ENCODE measurements around the gene TBL3.

The TBL3 gene

DNA sequence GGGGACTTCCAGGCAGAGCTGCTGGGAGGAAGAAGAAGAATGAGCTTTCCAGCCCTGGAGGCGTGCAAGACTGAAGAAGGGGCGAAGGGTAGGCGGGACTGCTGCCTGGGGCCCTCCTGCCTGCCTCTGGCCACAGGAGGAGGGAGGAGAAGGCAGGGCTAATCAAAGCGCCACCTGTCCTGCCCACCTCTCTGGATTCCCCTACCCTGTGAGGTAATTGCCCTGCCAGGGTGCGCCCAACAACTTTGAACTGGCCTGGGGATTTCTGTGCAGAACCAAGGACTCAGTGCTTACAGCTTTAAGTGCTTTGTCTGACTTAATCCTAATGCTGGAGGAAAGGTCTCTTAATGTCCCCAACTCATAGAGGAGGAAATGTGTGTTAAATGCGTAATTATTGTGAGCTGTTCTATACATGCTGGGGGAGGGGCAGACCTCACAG, 9.6 kb downstream of the TBL3 start, which contains the start of gene NOXO1:
TSS of gene NOXO1 (minus strand) at position 72 of the 439 bp plus-strand sequence. CDS start 290 bp downstream, outside the sequence.
- no peak for DNase-seq (ENCODE audit: low read depth in 2 of 2)

DNA sequence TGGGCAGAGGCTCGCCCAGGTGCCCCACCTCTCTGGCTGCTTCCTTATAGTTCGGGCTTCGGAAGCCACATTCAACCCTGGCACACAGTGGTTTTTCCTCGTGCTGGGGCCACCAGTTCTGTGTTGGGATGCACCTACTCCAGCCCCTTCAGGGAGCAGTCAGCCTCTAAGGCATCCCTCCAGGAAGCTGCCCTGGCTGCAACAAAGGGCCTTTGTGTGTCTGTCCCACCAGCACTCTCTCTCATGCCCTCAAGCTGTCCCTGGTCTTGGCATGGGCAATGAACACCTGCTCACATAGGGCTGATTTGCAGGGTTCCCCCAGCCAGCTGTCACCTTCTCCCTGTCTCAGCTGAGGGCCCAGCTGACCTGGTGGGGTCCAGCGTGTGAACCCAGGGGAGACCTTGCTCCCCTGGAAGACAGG, 10.2 kb downstream of the TBL3 start:
- DNase-seq (ENCODE audit: low read depth in 2 of 2): no peak

DNA sequence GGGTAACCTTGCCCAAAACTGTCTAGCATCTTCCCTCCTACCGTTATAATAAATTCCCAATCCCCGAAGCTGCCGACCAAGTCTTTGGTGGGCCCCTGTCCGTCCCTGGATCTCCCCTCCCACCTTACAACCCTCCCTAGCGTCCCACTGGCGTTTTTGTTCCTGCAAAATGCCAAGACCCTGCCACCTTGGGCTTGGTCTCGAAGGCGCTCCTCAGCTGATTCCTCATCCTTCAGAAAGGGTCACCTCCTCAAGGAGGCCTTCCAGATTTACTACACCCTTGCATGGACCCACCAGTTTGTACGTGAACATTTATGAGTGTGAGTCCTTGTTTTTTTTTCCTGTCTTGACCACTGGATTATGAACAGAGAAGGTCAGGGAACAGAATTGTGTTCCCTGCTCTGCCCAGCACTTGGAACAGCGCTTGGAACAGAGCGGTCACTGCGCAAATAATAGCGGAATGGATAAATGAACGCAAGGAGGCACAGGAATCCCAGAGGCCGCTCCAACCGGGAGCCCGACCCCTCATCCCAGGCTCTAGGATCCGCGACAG, 11.2 kb downstream of the TBL3 start:
- DNase-seq (ENCODE audit: low read depth in 2 of 2): no peak

DNA sequence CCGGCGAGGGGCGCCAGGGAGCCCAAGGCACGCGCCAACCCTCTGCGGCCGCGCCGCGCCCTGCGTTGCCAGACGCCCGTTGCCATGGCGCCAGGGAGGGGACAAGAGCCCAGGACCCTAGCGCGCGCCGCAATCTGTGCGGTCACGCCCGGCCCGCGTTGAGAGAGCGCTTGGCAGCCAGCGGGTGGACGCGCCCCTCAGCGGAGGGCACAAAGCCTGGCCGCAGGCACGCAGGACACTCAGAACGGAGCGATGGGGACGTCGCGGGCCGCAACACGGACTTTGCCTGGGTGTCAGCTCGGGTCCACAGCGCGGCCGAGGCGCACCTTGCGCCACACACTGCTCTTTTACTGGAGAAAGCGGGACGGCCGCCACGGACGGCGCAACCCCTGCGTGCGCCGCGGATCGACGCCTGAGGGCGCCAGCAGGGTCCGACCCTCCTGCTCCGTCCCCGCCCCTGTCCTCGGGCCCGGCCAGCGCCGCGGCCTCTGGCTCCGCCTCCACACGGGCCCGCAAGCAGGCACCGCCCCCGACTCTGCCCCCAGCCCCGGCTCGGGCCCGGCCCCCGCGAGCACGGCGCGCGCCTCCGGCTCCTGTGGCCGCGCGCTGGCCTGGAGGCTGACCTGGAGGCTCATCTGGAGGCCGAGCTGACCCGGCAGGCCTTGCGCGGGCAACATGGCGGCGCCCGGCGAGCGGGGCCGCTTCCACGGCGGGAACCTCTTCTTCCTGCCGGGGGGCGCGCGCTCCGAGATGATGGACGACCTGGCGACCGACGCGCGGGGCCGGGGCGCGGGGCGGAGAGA, 11.9 kb downstream of the TBL3 start, which contains the start of gene GFER:
TSS of gene GFER (plus strand) at position 650 of the 803 bp plus-strand sequence. CDS start at position 676, 26 bp downstream.
- DNase-seq (ENCODE audit: low read depth in 2 of 2): peak; percentile 73 to 79

DNA sequence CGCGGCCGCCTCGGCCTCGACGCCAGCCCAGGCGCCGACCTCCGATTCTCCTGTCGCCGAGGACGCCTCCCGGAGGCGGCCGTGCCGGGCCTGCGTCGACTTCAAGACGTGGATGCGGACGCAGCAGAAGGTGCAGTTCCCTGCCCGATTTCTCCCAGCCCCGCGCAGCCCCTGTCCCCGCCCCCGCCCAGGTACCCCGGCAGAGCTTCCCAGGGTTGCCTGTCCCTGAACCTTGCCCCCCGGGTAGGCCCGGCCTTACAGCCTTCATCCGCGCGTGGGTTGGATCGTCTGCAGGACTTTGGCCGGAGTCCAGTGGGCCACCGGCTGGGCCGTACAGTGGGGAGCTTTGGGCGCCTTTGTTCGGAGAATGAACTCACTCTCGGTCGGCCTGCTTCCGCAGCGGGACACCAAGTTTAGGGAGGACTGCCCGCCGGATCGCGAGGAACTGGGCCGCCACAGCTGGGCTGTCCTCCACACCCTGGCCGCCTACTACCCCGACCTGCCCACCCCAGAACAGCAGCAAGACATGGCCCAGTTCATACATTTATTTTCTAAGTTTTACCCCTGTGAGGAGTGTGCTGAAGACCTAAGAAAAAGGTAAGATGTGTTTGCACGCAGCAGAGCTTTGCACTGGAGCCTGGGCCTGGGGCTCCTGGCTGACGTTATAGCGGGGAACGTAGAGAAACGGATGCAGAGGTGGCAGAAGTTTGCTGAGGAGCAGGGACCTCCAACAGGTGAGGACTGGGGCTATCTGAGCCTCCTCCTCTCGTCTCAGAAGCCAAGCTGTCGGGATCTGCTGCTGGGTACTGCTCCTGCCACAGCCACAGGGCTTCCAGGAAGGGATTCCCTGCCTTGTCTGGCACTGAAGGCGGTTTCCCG, 12.7 kb downstream of the TBL3 start:
- no peak for DNase-seq (ENCODE audit: low read depth in 2 of 2)

DNA sequence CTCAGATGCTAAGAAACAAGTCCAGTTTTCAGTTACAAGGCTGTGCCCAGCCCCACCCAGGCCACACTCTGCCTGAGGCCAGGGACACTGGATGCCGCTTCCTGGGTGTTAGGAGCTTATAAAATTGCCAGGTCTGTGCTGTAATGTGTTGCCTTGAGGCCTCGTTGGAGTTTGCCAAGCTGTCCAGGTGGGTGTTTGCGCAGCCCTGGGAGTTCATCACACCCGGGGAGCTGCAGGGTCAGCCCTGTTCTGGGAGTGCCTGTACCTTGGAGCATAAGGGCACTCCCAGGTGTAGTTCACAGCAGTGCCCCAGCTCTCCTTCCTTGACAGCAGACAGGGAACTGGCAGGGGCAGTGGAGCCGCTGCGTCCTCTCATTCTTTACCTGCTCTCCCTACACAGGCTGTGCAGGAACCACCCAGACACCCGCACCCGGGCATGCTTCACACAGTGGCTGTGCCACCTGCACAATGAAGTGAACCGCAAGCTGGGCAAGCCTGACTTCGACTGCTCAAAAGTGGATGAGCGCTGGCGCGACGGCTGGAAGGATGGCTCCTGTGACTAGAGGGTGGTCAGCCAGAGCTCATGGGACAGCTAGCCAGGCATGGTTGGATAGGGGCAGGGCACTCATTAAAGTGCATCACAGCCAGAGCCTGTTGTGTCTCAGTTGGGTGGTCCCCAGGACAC, 13.8 kb downstream of the TBL3 start:
- DNase-seq (ENCODE audit: low read depth in 2 of 2): no peak

DNA sequence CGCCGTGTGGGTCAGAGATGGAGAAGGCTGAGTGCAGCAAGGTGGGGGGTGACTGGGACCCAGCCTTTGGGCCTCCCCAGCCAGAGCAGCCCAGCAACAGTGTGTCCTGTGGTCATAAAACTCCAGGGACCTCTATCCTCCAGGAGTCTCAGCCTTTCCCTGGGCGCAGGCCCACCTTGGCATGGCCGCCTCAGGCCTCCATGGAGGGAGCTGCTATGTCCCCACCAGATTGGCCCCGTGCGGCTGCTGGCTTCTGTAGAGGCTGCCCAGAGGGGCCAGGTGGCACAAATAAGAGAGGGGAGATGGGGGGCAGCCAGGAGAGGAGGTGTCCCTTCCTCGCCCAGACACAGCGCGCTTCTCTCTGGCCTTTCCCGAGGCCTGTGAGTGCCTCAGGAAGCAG, 15.3 kb downstream of the TBL3 start:
- no peak for DNase-seq (ENCODE audit: low read depth in 2 of 2)

DNA sequence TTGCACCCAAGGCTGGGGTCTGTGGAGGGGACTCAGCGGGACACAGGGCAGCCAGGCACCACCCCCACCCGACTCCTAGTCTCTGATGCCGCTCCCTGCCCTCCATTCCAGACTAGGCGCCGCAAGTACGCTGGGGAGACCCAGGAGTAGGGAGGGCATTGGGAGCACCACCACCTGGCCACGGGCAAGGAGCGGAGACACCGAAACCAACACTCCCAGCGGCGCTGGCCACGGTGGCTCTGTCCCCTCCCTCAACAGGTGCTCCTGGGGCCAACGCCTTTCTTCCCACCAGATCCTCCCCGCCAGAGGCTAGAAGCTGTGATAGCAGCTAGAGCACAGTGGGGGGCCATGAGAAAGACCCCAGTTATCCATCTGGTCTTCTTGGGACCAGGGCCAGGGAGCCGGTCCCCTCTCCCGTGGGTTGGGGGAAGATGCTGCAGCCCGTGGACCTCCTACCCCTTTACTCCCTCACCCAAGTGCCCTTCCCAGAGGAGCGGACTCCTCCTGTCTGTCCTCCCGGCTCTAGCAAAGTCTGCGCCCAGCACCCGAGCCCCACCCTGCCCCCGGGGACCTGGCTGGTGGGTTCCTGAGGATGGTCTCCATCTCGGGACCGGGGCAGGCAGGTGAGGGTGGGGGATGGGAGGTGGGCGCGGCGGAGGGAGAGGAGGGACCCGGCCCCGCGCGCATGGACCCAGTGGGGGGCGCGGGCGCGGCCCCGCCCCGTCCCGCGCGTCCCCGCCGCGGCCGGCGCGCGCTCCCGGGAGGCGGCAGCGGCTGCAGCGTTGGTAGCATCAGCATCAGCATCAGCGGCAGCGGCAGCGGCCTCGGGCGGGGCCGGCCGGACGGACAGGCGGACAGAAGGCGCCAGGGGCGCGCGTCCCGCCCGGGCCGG, 17.6 kb downstream of the TBL3 start, which contains the start of gene SYNGR3:
TSS of gene SYNGR3 (plus strand) at position 762 of the 892 bp plus-strand sequence. CDS start 133 bp downstream, outside the sequence.
- DNase-seq (ENCODE audit: low read depth in 2 of 2): no peak

DNA sequence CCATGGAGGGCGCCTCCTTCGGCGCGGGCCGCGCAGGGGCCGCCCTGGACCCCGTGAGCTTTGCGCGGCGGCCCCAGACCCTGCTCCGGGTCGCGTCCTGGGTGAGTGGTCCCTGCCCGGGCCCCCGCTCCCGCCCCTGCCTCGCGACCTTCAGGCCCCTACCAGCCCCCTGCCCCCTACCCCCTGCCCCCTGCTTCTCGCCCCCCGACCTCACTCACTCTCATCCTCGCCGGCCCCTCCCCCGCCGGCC, 18.2 kb downstream of the TBL3 start:
- no peak for DNase-seq (ENCODE audit: low read depth in 2 of 2)

DNA sequence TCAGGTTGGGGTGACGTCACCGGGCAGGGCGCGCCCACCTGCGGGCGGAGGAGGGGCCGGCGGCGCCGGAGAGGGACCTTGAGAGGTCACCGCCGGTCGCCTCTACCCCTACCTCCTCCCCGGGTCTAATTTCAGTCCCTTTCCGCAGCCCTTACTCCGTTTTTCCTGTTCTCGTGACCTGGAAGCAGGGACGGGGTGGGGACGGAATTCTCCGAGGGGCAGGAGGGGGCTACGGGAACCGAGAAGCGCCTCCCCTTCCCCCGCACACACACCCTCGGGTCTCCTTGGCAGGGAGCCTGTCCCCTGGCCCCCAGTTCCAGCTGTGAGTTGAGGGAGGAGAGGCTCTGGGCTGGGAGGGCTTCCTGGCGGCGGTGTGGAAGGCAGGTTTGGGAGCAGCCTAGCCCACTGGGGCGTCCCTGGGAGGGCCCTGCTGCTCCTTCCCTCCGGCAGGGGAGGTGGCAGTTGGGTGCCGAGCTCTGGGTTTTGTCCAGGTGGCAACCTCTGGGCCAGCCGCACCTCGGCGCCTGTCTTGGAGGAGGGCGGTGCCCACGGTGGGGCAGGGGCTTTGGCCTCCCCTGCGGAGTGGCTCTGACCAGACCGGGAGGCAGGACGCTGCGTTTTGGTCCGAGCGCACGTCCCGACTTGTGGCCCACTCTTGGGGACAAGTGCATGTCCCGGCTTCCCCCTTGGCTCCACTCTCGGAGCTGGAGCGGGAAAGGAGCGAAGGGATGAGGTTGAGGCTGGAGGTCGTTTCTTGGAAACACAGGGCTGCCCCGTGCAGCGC, 18.7 kb downstream of the TBL3 start:
- no peak for DNase-seq (ENCODE audit: low read depth in 2 of 2)

DNA sequence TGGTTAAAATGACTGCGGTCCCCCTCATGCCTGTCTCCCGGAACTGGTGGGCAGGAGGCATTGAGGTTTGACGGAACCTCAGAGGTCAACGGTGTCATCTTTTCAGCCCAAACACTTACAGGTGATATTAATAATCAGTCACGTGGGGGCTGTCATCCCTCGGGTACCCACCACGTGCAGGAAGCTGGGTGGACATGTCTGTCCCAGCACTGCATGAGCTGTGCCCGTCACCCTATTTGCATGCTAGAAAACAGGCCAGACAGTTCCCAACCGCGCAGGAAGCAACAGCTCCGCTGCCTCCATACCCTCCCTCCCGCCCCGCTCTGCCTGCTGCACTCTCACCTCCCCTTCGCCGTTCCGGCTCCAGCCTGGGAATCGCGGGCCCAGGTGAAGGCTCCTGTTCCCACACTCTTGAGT, 19.3 kb downstream of the TBL3 start:
- DNase-seq (ENCODE audit: low read depth in 2 of 2): no peak

DNA sequence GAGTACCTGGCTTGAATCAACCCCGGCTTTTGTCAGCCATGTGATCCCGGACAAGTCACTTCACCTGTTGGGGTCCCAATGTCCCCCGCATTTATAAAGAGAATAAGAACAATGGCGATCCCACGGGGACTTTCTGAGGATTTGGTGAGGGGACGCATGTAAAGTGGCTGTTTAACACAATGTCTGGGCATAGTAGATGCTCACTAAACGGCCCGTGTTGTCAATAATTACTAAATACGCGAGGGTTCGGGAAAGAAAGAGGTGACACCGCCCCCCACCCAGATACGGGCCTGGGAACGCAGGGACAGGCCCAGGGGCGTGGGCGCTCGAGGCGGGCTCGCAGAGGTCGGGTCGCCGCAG, 19.7 kb downstream of the TBL3 start:
- no peak for DNase-seq (ENCODE audit: low read depth in 2 of 2)

DNA sequence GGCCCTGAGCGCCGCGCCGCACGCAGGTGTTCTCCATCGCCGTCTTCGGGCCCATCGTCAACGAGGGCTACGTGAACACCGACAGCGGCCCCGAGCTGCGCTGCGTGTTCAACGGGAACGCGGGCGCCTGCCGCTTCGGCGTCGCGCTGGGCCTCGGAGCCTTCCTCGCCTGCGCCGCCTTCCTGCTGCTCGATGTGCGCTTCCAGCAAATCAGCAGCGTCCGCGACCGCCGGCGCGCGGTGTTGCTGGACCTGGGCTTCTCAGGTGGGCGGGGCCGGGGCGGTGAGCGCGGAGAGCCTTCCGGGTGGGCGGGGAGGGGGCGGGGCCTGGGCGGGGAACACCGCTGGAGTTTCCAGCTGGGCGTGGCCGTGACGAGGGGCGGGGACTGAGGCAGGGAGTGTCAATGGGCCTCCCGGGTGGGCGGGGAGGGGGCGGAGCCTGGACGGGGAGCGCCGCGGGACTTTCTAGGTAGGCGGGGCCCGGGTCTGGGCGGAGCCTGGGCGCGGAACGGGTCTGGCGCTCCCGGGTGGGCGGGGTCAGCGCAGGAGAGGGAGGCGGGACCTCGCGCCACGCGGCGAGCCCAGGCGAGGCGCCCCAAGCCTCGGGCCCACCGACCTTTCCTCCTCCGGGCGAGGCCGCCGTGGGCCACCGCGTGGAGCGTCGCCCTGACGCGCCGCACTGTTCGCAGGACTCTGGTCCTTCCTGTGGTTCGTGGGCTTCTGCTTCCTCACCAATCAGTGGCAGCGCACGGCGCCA, 20.3 kb downstream of the TBL3 start:
- peak; percentile 97 to 98 for DNase-seq (ENCODE audit: low read depth in 2 of 2)

DNA sequence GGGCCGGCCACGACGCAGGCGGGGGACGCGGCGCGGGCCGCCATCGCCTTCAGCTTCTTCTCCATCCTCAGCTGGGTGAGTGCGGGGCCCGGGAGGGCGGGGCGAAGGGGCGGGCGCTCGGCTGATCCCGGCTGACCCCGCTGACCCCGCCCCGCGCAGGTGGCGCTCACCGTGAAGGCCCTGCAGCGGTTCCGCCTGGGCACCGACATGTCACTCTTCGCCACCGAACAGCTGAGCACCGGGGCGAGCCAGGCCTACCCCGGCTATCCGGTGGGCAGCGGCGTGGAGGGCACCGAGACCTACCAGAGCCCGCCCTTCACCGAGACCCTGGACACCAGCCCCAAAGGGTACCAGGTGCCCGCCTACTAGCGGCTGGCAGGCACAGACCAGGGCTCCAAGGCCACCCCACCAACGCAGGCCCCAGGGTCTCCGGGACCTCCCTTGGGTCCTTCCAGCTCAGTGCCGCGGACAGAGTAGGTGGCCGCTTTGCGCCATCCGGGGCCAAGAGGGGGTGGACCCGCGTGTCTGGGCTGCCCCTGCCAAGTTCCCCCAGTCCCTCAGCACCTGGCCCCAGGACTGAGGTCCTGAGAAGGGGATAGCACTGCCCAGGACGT, 21.0 kb downstream of the TBL3 start:
- DNase-seq (ENCODE audit: low read depth in 2 of 2): no peak

DNA sequence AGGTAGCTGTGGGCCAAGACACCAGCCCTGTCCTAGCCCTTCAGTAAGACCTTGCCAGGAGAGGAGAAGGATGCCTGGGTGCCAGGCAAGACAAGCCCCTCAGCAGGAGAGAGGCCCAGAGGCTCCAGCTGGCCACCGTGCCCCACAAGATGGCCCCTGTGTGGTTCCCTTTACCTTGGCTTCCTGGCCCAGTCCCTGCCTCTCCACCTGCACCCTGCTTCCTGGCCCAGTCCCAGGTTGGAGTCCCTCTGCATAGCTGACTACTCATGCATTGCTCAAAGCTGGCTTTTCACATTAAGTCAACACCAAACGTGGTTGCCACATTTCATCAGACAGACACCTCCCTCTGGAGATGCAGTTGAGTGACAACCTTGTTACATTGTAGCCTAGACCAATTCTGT, 21.9 kb downstream of the TBL3 start:
- DNase-seq (ENCODE audit: low read depth in 2 of 2): no peak

DNA sequence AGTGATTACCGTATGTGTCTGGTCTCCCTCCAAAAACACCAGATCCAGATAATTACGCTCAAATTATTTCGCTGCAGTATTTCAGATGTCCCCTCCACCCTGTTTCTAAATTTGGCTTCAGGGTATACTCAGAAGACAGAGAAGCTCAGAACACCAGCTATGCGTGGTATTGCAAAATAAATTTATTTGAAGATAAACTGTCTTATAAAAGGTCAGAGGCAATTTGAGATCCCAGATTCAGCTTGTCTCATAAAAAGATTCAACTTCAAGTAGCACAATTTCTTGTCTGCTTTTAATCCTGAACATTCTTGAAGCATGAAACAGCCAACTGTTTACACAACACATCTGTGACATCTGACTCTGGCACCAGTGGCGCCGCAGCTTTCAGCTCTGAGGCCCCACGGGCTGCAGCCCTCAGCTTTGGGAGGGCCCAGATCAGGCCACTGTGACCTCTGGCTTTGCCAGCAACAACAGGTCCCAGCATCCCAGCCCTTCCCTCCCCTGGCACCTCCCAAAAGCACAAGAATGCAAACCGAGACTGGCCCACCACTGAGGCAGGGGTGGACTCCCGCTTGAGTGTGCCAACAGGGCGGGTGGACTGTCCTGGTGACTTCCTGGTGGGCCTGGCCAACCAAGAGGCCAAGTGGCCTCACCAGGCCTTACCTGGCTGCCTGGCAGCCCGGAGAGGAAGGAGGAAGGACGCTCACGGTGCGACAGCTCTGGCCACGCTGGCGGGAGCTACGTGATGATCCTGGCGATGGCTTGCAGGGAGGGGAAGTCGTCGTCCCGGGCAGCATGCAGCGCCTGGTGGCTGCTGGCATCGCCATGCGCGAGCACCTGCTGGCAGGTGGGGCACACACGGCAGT, 25.9 kb downstream of the TBL3 start:
- no peak for DNase-seq (ENCODE audit: low read depth in 2 of 2)

DNA sequence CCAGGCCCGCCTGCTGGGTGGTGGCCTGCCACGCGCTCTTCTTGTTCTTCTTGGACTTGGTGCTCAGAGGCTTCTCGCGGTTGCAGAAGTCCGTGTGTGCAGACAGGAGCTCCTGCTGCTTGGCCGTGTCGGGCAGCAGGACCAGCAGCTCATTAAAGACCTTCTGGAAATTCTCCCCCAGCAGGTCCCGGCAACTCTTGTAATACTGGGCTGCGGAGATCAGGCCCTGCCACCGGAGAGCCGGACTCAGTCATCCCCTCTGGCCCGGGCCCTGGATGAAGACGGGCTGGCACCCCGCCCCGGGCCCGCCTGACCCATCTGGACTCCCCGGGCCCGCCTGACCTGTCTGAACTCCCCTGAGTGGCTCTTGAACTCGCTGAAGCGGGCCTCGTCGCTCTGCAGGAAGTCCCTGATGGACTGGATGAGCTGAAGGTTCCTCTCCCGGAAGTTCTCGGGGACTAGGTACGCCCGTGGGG, 26.5 kb downstream of the TBL3 start:
- DNase-seq (ENCODE audit: low read depth in 2 of 2): no peak
